ENCODE measurements around the gene APBA1.
"Not testable (repeated sequence)": the region's sequence is repeated elsewhere in the genome, so short reads cannot be mapped to it uniquely, and the experiment has no call there.

APBA1 gene

DNA sequence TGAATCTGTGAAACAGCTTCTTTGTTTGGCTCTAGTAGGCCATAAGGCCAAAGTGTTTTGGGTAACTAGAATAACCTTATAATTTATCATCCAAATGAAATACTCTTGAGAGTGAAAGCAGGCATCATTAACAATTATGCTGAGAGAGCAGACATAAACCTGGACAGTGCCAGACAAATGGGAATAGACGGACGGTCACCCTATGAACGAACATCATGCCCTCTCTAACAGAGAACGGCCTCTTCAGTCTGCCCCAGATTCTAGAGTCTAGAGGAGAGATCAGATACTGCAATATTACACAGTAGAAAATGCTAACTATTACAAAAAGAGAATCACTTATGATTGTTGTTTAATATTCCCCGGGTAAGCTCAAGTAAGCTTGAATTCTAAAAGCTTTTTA lies 68.5 kb downstream of the APBA1 start:
- no peak for DNase-seq

- no peak for DNase-seq
Measured at GRCh38 chr9:69602773-69603172, 69.4 kb downstream of the APBA1 start.

DNA sequence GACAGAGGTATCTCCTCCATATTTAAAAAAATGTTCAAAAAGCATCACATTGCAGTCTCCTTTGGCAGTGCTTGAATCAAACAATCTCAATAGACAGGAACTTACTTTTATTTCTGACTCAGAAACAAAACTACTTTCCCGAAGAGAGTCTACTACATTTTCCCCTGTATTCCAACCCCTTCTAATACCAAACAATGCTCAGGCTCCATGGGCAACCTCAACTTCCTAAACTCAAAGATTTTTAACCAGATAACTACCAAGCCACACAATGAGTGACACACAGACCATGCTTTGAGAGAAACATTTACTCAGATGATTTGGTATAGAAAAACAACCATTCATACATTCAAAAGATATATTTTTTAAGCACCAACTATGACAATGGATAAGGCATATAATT lies 70.5 kb downstream of the APBA1 start:
- DNase-seq = no peak

DNA sequence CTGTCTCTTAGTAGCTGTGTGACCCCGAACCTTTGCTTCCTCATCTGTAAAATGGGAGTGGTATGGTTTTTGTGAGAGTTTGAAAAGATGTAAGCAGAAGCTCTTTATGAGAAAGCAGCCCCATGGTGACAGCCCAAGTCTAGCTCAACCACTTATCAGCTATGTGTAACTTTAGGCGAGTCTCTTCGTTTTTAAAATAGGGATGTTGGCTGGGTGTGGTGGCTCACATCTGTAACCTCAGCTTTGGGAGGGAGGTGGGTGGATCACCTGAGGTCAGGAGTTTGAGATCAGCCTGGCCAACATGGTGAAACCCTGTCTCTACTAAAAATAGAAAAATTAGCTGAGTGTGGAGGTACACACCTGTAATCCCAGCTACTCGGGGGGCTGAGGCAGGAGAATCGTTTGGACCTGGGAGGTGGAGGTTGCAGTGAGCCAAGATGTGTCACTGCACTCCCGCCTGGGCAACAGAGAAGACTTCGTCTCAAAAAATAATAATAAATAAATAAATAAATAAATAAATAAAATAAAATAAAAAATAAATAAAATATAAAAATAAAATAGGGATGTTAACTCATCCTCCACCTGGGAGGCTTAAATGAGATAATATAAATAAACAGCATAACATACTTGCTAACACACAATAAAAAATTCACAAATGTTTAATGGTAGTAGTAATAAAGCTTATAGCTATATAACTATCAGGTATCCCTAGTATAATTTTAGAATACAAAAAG lies 71.7 kb downstream of the APBA1 start:
- DNase-seq = no peak

DNA sequence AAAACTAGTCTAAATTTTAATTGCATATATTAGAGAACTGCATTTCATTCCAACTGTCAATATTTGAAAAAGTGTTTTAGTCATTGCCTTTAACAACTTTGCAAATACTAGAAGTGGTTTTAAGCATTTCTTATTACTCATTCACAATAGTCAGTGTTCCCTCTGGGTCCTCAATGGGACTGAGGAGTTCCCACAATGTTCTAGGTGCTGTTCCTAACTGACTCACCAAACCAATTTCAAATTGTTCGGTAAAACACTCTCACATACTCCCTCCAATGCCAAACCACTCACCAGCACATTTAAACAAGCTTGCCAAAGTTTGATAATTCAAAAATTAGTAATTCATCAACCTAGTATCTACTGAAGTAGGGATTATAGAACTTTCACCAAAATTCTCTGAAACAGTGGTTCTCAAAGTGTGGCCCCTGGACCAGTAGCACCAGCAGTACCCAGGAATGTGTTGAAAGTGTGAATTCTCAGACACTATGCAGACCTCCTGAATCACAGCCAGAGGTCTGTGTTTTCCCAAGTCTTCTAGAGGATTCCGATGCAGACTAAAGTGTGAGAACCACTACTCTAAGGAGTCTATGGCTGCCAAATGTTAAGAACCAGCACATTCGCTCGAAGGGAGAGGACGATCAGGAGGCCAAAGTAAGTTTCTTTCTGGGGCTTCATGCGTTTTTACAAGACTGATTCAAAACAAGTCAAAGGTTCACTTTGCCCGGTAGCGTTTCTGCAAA lies 72.8 kb downstream of the APBA1 start:
- DNase-seq = no peak

DNA sequence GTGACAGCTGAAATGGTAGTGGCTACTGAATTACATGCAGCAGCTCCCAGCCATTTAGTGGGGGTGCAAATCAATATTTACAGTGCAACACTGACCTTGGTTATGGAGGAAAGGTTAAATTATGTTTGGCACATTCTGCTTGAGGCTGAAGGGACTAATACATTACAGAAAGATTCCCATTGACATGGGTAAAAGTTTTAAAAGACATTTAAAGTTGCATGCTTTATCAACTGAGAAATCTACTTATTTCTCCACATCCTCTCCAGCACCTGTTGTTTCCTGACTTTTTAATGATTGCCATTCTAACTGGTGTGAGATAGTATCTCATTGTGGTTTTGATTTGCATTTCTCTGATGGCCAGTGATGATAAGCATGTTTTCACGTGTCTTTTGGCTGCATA lies 75.3 kb downstream of the APBA1 start:
- not testable (repeated sequence) for DNase-seq

- no peak for DNase-seq
Measured at GRCh38 chr9:69594180-69594579, 78.0 kb downstream of the APBA1 start.

DNA sequence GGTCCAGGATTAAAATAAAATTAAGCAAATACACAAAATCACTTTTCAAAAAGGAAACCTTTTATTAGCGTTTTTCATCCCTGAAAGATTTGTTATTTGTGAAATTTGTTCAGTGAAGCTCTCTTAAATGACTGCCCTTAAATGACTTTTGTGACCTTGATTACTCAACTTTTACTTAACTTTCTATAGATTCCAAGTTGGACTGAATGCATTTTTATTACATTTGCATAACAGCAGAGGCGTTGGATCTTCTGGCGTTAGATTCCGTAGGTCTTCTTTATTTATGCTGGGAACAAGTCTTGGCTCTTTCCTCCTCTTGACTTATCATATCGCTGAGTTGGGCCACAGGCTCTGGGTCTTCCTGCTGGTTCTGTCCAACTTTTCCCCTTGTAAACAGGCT lies 78.4 kb downstream of the APBA1 start:
- no peak for DNase-seq

GRCh38 chr9:69593301-69593700 lies 78.9 kb downstream of the APBA1 start:
- no peak for DNase-seq

- no peak for DNase-seq
Measured at GRCh38 chr9:69590266-69590665, 81.9 kb downstream of the APBA1 start.

DNA sequence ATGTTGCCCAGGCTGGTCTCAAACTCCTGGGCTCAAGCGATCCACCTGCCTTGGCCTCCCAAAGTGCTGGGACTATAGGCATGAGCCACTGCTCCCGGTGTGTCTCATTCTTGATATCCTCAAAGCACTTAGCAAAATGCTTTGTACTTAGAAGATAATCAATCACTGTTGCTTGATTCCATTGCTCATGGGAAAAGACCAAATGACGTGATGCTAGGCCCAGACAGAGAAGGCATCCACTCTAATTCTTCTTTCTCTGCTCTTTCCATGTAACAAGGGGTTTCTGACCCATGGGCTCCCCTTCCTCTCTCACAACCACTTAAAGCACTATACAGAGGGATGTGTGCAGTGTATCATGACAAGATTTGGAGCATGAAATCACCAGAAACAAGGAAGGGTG lies 83.0 kb downstream of the APBA1 start:
- no peak for DNase-seq

DNA sequence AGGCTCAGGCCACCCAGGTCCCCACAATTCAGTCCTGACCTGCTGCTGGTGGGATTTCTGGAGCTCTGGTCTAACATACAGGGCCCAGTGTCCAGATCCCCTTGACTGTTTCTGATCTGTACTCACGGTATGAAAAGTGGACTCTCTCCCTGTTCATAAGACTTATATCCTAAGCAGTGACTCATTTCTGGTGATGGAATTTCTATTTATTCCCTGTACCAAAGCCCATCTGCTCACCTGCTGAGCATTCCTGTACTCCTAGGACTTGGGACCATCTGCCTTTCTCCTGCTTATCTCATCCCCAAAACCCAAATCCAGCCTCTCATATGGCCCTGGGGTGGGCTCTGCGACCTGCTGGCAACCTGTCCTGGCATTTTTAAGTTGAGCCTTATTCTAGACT lies 86.6 kb downstream of the APBA1 start:
- no peak for DNase-seq

- no peak for DNase-seq
Measured at GRCh38 chr9:69584759-69585158, 87.4 kb downstream of the APBA1 start.

- no peak for DNase-seq
Measured at GRCh38 chr9:69583645-69584234, 88.4 kb downstream of the APBA1 start.

DNA sequence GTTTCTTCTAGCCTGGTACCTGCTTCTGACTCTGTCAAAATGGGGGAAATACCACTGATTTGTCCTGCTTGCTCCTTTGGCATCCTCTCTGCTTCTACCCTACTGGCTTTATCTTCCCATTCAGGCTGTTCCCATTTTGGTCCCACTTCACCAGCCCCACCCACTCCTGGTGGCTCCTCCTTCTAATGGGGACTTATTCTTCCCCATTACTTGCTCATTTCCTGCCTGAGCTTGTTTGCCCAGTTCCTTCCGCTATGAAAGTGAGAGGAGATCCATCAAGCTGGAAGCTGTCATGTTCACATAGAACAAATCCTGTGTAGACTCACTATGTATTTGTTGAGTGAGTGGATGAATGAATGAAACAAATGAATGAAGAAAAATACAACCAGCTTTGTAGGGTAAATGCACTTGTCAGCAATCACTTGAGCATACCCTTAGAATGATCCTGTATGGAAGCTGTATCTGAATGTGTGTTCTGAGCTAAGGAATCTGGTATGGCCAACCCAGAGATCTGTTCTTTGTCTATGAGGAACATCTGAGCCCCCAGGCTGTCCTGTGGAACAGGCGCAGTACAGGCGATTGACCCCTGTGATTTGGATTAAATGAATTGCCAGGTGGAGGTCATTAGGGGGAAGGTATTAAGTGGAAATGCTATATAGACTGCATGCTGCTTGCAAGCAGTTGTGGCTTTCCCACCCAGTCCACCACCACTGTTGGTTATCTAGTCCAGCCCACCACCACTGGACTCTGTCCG lies 89.5 kb downstream of the APBA1 start:
- no peak for DNase-seq

- DNase-seq = no peak
Measured at GRCh38 chr9:69582018-69582417, 90.2 kb downstream of the APBA1 start.

GRCh38 chr9:69580582-69581214 lies 91.5 kb downstream of the APBA1 start:
- DNase-seq = no peak

DNA sequence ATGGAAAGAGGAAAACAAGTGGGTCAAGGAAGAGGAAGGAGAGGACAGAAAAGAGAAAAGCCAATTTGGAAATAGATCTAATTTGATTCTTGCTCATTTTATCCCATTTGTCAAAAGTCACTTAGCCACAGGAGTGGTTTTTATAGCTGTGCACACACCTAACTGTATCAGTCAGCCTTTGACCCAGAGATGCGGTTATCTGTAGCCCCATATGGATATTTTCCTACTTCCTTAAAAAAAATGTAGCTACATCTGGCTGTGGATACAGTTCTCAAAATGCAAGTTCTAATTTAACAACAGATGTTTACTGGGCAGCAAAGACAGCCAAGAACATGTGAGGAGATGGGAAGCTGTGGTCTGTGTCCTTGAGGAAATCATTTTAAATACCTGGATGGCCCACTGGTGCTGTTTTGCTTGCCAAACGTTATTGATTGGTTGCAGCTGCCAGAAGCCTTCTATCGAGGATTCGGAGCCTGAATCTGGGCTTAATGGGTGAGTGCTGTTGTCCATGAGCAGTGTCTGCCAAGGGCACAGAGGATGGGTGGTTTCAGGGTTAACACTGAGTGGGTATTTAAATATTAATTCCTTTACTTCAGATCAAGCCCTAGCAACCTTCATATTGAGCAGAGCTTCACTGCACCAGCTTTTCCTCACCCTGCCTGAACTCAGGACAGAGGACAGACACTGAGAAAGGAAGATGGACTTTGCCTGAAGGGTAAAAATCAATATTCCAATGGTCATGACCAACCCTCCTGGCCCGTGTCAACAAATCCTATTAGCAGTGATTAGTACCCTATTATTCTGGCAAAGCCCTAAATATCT lies 92.2 kb downstream of the APBA1 start:
- DNase-seq = no peak

DNA sequence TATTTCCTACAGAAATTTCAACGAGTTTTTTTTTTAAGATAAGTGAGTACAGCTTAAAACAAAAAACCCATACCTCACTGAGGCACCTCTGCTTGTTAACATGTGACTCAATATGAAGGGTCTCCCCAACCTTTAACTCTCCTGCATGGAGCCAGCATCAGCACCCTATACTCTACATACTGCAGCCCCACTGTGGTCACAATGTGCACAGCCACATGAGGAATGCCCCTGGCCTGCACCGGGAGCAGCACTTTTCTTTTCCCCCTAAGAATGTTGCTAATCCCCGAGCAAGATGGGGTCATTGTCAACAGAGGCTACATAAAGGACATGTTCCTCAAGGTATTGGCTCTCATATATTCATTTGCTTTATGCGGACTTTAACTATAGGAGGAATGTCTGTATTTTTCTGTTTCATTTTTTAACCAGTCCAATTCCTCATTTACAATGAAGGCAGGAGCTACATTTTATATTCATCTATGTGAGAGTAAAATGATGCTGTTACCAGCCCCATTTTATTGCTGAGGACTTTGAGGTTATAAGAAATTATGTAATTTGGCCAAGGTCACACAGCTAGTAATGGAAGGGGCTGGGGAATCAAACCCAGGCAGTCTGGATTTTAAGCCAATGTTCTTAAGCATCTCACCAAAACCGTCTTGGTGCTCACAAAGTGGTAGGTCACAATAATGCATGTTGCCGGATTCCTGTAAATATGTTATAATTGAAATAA lies 93.0 kb downstream of the APBA1 start:
- DNase-seq = no peak

GRCh38 chr9:69578026-69578425 lies 94.1 kb downstream of the APBA1 start:
- no peak for DNase-seq

GRCh38 chr9:69577123-69577522 lies 95.0 kb downstream of the APBA1 start:
- no peak for DNase-seq

Measured in amniotic stem cell (primary cell).